Endometrium (tissue), 2 donors: ENCODE measurements around the gene HTR2A.
"Not testable (repeated sequence)": the region's sequence is repeated elsewhere in the genome, so short reads cannot be mapped to it uniquely, and the experiment has no call there.

Experiments
- FAIRE-seq: peaks from 2 replicates; lab custom pipeline; 2012; peaks lifted over from hg19 to GRCh38; lab: Jason Lieb, UNC
- donor health status: control.
- donor health status: control.

The HTR2A gene

DNA sequence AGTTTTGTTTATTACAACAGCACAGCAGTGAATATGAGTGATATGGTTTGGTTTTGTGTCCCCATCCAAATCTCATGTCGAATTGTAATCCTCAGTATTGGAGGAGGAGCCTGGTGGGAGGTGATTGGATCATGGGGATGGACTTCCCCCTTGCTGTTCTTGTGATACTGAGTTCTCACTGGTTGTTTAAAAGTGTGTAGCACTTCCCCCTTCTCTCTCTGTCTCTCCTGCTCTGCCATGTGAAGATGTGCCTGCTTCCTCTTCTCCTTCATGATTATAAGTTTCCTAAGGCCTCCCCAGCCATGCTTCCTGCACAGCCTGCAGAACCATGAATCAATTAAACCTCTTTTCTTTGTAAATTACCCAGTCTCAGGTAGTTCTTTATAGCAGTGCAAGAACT is 91.9 kb downstream of the HTR2A start:
- FAIRE-seq = not testable (repeated sequence)

DNA sequence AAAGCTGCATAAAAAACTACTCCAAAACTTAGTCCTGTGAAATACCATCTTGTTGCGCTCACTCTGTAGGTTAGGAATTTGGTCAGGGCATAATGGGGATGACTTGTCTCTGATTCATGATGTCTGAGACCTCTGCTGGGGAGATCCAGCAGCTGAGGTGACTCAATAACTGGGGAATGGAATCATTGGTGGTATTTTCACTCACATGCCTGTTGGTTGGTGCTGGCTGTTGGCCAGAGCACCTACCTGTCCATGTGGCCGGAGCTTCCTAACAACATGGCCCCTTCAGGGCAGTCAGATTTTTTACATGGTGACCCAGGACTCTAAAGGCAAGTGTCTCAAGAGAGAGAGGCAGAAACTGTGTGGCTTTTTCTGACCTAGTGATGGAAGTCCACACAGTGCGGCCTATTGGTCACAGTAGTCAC is 92.5 kb downstream of the HTR2A start:
- FAIRE-seq = no peak

DNA sequence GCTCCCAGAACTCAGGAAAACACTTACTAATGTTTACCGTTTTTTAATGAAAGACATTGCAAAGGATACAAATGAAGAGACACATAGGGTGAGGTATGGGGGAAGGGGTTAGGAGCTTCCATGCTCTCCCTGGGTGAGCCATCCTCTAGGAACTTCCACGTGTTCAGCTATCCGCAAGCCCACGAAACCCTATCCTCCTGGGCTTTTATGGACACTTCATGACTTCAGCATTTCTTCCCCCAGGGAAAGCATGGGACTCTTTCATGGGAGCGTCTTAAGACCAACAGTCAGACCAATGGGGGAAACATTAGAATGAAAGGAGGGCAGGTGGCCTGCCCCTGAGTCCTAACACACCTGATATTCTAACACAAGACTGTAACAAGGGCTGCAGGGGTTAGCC is 93.3 kb downstream of the HTR2A start:
- no peak for FAIRE-seq

DNA sequence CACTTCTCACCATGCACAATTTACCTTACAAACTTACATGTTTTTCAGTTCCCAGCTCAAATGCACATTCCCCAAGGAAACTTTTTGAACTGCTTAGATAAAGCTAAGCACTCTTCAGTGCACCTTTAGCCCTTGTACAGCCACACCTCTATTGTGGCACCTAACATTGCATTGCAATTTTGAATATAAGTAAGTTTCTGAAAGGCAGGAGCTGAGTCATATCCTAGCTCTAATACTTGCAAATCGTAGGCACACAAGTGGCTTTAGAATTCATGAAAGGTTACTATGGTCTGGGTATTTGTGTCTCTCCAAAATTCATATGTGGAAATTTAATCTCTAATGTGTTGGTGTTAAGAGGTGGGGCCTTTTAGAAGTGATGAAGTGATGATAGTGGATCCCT is 95.0 kb downstream of the HTR2A start:
- no peak for FAIRE-seq

DNA sequence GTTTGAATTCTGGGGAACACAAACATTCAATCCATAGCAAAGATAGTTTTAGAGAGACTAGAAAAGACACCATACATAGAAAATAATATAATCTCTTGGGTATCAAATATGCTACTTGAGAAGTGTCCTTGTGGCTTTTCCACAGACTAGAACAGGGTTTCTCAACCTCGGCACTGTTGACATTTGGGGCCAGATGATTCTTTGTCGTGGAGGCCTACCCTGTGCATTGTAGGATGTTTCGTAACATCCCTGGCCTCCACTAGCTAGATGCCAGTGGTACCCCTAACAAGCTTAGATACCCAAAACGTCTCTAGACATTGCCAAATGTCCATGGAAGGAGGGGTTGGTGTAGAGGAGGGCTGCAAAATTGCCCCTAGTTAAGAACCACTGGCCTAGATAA is 97.7 kb downstream of the HTR2A start:
- FAIRE-seq = no peak

DNA sequence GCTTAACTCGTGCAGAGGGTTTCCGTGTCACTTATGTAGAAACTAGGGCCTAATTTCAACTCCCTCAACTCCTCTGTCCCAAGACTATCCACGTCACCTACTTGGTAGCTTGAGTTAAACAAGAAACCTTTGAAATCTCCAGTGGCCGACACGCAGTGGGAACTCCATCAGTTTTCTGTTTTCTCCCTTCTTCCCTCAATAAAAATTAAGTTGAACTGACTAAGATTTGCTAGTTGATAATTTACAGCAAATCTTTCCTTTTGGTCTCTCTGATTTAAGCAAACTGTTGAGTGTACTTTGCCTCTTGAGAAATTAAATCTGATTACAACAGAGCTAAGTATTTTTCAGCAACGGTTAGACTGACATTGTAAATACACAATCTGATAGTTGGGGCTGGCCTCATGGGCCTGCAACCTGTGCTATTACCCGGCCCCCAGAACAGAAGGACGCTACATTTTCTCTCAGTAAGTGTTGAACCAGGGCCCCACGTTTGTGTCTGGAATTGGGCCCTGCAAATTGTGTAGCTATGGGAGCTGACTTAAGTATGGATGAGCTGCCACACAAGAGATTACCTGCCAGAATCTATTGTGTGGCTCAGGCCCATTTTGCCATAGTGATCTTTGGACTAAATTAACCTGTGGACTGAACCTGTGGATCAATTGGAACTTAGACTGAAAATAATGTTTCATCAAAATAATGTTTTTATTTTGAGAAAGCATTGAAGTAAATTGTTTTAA is 99.2 kb downstream of the HTR2A start:
- no peak for FAIRE-seq

DNA sequence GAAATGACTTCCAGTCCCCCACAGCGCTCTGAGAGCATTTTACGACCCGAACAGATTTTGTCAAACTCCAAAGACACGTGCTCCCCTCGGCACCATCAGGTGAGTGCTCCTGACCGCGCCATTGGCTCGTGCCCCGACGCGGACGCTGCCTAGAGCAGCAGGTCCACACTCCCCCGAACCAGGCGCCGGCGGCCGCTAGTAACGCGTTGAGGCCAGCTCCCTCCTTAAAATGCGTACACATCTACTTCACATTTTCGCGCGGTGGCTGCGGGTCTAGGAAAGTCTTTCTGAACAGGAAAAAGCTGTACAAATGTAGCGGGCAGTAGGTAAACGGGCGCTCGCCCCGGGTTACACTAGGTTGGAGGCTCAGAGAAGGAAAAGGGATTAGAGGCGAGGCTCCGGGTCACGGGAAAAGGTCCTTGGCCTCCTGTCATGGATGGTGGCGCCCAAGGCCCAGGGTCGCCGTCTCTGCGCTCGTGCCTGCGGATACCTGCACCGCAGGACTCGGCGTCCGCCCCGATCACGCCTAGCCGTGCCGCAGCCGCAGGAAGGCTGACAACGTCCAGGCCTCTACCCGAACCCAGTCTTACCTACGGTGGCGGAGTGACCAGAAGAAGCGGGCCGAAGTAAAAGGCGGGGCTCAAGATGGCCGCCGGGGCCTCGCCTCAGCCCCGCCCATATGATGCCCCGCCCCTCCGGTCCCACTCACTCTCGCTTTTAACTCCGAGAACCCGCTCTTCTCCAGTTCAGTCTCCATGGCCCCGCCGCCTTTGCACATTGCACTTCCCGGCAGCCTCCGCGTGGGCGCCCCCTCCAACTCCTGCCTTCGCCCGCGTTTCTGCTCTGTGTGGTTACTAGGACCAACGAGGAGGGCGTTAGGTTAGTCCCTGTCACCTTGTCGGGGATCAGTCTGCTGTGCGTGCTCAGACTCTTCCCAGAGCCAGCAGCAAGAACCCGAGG is 100.1 kb downstream of the HTR2A start, which contains the start of gene ESD:
TSS of gene ESD (minus strand) at position 647 of the 960 bp plus-strand sequence. CDS start 5,748 bp downstream, outside the sequence.
- FAIRE-seq = peak; percentile 60

DNA sequence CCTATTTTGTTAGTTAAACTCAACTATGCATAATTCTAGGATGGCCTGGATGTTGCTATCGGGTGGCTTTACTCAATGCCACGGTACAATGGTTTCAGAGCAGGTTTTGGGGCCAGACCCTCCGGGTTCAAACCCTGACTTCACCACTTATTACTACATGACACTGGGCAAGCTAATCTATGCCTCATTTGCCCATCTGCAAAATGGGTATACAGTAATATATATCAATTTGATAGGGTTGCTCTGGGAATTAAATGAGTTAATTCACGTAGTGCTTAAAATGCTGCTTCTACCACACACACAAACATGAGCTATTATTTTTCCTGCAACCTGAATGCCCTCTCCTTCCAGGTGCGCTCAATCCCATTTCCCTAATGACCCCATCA is 100.7 kb downstream of the HTR2A start:
- FAIRE-seq = no peak

DNA sequence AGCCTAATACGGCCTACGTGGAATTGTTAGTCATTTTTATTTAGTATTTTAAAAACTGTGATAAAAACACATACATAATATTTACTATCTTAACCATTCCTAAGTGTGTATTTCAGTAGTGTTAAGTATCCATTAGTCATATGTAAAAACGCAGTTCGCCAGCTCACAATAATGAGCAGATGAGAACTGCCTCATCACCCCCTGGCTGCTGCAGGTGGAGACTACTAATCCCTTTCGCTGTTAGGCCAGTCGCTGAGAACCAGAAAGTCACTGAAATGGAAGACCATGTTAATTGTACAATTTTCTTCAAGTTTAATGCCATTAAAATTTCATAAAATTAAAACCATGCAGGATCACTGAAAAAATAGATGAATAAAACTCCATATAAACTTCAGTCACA is 101.5 kb downstream of the HTR2A start:
- no peak for FAIRE-seq

DNA sequence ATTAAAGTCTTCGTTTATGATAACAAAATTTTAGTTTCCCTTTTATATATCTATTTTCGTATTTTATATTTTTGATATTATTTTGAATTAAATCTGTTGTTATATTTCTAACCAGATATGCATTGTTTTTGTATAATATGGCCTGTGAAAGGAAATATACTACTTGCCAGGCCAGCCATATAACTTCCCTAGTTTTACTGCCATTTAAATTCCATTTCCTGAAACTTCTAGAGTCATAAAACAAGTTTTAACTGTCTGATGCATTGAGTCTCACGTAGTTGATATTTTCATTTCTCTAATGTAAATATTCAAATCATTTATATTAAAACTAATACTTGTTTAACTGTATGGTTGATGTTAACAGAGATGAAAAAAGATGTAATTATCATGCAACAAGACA is 113.3 kb downstream of the HTR2A start:
- no peak for FAIRE-seq

DNA sequence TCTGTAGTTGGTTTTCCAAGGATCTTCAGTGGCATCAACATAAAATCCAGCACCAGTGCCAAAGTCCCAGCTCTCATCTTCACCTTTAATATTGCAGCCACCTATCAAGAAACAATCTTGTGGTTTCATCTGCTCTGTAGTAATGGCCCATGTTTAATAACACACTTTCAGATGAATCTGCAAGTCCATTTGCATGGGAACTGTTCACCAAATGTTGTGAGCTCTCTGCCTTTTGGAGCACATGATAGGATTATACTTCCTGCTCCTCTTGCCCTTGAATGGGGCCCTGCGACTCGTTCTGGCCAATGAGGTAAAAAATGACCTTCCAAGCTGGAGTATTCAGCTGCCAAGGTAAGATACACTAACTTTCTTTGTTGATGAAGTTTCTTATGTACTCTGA is 114.2 kb downstream of the HTR2A start:
- no peak for FAIRE-seq

DNA sequence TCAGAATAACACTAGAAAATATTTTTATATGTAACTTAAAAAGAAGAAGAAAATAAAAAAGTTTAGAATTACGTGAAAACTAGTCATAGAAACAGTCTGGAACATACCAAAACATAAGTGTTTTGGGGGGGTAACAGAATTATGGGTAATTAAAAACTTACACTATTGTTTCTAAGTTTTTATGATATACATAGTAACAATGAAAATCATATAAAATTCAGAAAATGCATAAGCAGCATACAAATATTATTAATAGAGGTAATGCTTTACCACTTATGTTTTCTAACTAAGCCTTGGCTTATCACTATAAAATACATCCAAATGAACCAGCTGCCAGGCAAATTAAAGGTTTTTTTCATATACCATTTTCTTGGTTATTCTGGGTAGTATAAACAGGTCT is 114.8 kb downstream of the HTR2A start:
- FAIRE-seq = peak; percentile 33
